GM08714 (cell line): ENCODE results near the gene CCDC177.

ENCODE experiments used
- H3K4me3 ChIP-seq: fragments of 200-500 bp; sonication (Bioruptor generic); 2 replicates; pipeline ENCODE4 v1.5.1; 2014; ENCODE audit warnings: mild to moderate bottlenecking, low read length, inconsistent platforms
- ZNF274 ChIP-seq: IDR thresholded peaks from 2 replicates; pipeline ENCODE4 v1.6.1; 2012; ENCODE audit warnings: mild to moderate bottlenecking, low read depth, low read length

The CCDC177 gene

DNA sequence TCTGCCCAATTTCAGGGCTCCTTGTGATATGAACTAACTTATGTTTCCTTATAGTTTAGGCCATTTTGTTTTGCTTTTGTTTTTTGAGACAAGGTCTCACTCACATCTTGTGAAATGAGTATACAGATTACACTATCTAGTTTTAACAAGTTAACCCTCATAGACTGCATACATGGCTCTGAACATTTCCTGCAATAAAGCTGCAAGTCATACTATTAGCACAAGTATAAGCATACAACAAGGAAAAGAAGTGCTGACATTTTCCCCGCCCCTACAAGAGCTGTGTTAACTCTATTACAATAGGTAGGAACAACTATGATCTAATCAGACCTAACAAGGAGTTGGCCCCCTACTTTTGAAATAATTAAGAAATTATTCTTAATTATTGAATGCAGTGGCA is 35.9 kb downstream of the CCDC177 start:
- H3K4me3 ChIP-seq: no peak overlapping the region
- no peak for TF ChIP-seq ZNF274

DNA sequence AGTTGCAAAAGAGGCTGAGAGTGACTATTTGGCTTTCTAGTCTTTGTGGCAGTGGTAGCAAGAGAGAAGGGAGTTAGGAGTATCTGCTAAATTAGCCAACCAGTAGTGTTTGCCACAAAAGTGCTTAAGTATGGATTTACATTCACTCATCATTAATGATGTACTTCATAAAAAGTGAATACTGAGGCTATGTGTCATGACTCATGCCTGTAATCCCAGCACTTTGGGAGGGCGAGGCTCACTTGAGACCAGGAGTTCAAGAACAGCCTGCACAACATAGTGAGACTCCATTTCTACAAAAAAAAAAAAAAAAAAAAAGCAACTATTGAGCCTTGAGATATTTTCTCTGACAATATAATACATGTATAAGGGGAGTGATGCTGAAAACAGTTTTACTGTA is 36.8 kb downstream of the CCDC177 start:
- no peak for TF ChIP-seq ZNF274
- no peak overlapping the region for H3K4me3 ChIP-seq

DNA sequence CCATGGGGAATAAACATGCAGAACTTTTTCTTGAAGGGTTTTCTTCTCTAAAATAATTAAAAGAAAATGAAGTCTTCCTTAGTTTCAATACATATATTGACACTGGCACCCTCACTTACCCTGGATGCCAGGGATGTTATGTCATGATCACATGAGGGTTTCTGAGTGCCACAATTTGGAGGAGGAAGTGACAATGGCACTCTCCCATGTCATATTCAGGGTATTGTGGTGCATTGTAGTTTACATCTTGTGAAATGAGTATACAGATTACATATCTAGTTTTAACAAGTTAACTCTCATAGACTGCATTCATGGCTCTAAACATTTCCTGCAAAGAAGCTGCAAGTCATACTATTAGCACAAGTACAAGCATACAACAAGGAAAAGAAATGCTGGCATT is 37.7 kb downstream of the CCDC177 start:
- TF ChIP-seq ZNF274: no peak
- no peak overlapping the region for H3K4me3 ChIP-seq

- H3K4me3 ChIP-seq: no peak overlapping the region
Observed at GRCh38 chr14:69535230-69535848, 39.3 kb downstream of the CCDC177 start.

DNA sequence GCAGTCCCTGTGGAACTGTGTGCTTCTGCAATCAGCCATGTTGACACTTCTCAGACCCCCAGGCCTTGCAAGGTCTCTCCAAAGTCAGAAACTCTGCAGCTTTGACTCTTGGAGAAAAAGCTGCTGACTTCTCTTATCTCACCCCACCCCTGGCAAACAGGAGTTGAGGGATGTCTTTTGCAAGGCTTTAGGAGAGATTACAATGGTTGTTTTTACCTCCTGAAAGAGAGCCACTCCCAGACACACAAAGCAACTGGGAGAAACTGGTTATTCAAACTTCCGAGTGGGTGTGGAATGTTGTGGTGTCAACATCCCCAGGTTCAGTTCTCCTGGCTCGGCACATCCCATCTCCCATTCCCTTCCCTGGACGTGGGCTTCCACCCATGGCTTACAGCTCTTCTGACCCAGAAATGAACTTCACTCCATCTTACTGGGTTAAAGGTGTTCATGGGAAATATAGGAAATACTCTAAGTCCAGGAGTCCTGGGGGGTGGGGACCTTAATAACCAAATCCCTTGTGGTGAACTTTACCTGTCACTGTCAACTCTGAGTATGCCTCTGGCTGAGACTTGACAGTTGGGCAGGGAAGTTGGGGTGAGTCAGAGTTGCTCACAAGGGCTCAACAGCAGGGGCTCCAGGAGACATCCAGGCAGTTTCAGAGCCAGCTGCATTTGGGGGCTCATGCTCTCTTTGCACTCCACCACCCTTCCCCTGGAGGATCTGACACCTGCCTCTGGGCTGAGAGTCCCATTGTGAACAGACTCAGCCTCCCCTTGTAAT is 41.9 kb downstream of the CCDC177 start:
- TF ChIP-seq ZNF274: no peak
- no peak overlapping the region for H3K4me3 ChIP-seq

More at GRCh38 chr14:69535230-69535848, 39.3 kb downstream of the CCDC177 start:
- no peak for TF ChIP-seq ZNF274

DNA sequence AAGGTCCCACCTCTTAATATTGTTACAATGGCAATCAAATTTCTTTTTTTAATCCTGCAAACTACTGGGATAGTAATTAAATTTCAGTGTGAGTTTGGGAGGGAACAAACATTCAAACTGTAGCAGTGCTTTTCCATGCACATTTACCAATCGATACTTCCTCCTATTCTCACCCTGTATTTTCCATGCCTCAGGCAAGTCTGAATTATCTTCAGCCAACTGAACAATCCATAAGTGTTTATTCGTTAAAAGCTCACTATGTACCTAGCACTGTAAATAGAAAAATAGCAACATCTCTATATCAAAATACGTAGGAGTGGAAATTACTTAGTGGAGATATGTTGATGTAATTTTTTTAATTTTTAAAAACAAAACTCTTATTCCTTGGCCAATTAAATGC is 43.5 kb downstream of the CCDC177 start:
- TF ChIP-seq ZNF274: no peak
- H3K4me3 ChIP-seq: no peak overlapping the region

DNA sequence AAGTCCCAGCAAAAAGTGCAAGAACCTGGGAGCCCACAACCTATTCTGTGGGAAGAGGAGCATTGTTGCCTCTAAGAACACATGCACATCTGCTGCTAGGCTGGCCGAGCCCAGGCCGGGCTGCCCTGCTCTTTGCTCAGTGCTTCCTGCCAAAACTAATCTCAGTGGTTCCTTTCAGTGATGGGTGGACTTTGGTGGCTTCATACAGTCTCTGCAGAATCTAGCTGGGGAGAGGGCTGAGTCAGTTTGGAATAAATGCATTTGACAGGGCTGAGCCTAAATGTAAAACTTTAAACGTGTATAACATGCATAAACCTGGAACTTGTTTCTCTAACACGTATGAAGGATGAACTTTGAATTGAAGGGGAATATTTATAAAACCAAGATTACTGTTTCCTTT is 44.6 kb downstream of the CCDC177 start:
- no peak for TF ChIP-seq ZNF274
- no peak overlapping the region for H3K4me3 ChIP-seq

GRCh38 chr14:69529563-69529962 is 45.1 kb downstream of the CCDC177 start:
- H3K4me3 ChIP-seq: no peak overlapping the region
- no peak for TF ChIP-seq ZNF274

DNA sequence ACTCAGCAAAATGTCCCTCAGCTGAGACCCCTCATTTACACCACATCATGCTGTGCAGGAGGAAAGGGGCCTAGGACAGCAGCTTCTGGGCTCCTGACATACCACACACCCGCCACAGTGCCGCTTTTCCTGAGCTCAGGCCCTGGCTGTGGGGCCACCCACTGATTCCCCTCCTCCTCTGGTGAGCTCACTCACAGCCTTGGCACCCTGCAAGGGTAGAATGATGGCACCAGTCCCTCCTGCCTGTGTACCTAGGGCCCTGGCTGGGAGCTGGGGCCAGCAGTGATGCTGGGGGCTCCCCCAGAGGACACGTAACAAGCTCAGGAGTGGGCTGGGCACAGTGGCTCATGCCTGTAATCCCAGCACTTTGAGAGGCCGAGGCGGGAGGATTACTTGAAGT is 45.7 kb downstream of the CCDC177 start:
- TF ChIP-seq ZNF274: no peak

DNA sequence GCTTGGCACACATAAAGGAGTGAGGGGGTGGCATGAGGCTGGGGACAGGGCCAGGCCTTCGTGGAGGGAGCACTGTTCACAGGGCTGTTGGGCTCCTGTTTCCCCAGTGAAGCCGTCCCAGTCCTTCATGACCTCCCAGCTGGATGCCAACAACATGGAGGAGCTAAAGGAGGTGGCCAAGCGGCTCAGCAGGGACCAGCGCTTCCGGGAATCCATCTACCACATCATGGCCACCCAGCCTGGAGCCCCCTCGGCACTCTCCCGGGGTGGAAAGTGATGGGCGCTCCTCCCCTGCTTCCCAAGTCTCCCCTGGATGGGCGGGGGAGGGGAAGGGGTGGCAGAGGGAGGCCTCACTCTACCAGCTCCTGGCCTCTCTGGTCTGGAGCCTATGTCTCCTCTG is 46.5 kb downstream of the CCDC177 start:
- H3K4me3 ChIP-seq: no peak overlapping the region
- TF ChIP-seq ZNF274: no peak

More for the DNA sequence above, 45.7 kb downstream of the CCDC177 start:
- H3K4me3 ChIP-seq: no peak overlapping the region

DNA sequence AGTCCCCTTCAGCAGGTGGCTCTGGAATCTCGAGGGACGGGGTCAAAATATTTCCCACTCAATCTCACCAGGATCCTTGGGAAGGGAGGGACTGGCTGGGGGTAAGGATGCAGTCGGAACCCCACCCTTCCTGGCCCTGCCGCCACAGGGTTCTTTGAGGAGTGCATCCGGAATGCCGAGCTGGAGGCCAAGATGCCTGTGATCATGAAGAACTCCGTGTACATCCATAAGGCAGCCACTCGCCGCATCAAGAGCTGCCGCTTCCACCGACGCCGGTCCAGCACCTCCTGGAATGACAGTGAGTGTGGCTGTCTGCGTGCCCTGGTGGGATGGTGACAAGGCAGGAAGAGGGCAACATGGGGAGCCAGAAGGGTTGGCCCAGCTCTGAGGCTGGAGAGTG is 47.0 kb downstream of the CCDC177 start:
- no peak overlapping the region for H3K4me3 ChIP-seq
- TF ChIP-seq ZNF274: no peak

GRCh38 chr14:69525896-69526295 is 48.8 kb downstream of the CCDC177 start:
- H3K4me3 ChIP-seq: no peak overlapping the region
- TF ChIP-seq ZNF274: no peak

DNA sequence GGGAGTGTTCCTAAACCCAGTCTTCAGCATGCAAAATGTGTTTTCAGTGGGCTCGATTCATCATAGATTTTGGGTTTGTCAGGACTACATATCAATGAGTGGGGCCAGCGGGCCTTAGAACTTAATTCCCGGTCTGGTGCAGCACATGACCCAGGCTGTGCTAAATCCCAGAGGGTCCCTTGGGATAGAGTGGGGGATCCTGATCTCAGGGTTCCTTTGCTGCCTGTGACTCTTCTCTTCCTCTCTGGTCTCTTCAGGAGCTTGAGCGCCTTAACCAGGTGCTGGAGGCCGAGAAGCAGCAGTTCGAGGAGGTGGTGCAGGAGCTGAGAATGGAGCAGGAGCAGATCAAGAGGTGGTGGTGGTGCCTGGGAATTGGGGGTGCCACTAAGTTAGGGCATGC is 52.6 kb downstream of the CCDC177 start:
- no peak for TF ChIP-seq ZNF274
- H3K4me3 ChIP-seq: no peak overlapping the region
